Stimulated activated naive CD4-positive, alpha-beta T cell treated with Interleukin-2 at 50 U/mL for 16 hours (primary cell): Measurements from ENCODE around the gene COL5A1.

Experiments
- DNase-seq: peaks from one replicate; lab custom pipeline; 2025; lab: John Stamatoyannopoulos, UW

The COL5A1 gene

DNA sequence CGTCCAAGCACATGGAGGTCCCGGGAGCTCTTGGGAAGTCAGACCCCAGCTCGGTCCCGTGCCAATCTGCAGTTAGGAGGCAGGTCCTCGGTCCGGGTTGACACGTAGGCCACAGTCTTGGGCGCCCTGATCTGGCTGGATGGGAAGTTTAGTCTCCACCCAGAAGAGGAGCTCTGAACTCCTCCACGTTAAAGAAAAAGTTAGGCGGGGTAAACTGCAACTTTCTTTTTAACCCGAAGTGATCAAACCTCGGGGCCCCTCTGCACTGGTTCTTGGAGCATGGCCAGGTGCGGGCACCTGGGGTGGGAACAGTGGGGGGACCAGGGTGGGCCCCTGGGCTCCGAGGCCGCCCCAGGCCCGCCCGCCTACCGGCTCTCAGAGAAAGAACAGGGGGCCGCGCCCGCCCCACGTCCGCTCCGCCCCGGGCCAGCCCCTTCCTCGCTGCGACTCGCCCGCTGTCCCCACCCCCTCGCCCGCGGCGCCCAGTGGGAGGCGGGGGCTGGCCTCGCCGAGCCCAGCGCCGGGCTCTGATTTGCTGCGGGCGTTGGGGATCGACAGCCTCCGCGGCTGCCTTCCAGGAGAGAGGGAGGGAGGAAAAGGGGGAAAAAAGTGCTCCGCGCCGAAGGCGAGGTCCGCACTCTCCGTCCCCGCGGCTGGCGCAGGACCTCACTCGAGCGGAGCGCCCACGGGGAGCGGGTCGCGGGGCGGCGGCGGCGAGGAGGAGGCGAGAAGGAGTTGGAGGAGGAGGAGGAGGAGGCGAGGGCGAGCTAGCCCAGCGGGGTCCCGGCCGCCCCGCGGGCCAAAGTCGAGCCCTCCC, at the start of gene COL5A1:
Gene COL5A1, plus strand, starts transcription at position 631 of the 817 bp plus-strand sequence. CDS start 385 bp downstream, outside the sequence.
- DNase-seq, result peak; percentile 32

DNA sequence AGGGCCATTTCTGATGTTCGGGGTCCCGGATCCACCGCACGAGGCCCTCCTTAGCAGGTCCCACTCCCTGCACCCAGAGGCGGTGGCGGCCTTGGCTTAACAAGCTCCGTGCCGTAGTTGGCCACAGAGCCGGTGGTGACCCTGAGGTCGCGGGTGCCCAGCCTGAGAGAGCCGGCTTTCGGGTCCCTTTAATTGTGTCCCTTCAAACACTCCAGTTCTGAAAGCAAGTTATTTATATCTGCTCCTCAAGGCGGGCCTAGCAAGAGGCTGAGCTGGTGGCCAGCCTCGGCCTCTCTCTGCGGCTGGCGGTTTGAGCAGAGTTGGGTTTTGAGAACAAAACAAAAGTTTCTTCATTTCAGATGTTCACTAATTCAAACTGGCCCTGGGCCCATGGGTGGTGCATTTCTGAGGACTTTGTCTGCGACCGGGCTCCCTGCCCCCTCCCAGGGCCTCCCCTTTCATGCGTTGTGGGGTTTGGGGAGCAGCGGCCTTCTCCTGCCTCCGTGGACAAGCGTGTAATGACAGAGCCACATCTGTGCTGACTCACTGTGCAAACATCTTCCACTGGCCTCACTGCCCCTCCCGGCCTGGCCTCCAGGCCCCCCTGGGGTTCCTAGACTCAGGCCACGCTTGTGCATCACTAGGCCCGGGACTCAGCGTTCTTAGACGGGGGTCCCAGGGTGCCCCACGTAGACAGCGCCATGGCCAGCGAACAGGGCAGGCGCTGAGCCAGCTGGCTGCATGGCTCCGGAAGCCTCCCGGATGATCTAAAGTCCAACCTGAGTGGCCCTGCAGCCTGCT, 49.4 kb upstream of the COL5A1 start:
- DNase-seq, result no peak

DNA sequence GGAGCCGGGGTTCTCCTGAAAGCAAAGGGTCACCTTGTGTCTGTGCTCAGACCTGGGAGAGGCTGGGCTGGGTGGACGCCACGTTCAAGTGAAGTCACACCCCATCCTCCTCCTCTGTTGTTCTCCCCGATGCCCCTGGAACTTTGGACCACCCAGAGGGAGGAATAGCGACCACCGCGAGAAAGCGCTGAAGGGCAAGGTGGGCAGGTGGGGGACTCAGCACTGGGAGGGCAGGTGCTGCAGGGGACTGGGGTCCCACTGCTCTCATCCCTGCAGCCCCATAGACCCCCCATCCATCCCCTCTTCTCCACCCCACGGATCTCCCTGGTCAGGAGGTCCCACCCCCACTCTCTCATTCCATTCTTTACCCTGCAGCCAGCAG, 48.8 kb upstream of the COL5A1 start:
- DNase-seq, result no peak

DNA sequence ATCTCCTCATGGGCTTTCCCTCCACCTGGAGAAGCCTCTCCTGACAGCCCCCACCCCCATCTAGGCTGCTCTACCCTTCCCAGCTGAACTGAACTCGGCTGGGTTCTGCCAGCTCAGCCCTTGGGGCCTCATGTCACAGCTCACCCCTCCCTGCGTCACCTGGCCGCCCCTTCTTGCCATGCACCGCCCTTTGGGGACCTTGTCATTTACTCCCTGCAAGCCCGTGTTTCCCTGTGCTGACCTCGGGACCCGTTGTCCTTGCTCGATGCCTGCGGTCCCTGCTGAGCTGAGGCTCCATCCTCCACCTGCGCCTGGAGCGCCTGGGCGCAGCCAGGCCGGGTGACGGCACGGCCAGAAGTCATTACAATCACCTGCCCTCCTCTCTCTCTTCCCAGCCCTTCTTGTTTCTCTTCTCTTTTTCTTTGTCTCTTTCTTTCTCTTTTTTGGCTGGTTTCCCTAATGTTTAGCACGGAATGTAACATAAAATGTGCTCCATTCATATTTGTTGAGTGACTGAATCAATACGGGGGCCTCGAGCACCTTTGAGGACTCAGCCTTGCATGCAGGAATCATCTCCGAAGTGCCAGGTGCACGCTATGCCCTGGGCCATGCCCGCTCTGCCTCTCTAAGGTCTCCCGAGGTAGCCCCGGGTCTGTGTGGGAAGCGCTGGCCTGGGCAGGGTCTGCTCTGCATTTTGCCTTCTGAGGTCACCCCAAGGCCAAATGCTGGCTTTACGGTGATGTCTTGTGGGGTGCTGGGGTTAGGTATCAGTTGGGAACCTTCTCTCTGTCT, 48.1 kb upstream of the COL5A1 start:
- no peak for DNase-seq

DNA sequence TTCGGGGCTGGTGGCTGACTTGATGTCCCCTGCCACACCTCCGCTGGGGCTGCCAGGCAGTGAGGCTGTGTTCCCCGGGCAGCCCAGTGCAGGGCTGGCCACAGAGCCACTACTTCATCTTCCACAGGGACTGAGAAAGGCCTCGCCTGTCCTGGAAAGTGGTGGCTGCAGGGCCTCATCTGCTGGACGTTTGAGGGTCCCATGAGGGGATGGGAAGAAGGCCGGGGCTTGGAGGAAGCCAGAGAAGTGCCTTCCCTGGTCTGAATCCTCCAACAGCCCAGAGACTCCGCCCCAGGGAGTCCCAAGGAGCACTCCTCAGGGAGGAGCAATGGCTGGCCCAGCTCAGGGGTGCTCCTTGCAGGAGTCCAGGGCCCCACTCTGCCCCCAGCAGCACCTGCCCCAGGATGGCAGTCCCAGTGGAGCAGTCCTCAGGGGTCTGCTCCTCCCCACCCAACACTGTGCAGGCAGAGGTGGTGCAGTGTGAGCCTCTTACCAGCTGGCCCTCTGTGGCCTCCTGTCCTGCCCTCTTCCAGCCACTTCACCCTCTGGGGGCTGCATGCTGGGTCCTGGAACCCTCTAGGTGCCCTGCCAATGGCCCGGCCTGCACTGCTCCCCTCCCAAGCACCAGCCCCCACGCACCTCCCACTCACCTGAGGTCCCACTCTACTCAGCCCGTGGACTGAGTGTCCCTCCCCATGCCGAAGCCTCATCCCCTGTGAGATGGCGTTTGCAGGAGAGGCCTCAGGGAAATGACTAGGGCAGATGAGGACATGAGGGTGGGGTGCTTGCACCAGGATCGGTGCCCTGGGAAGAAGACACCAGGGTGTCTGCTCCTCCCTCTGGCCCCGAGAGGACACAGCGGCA, 47.3 kb upstream of the COL5A1 start:
- DNase-seq, result no peak

DNA sequence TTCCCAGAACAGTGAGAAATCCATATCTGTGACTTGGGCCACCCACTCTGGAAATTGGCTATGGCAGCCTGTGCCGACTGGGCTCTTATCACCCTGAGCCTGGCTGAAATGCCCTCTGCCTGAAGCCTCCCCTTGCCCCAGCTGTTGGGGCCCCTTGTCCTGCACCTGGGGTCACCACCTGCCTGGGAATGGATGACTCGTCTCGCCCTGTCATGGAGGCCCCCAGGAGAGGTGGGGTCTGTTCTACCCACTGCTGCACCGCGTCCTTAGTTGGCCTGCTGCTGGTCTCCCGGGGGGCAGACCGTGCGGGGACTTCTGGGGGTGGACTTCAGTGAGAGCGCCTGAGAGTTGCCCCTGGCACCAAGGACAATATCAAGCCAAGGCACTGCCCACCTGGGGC, 46.6 kb upstream of the COL5A1 start:
- DNase-seq, result no peak

DNA sequence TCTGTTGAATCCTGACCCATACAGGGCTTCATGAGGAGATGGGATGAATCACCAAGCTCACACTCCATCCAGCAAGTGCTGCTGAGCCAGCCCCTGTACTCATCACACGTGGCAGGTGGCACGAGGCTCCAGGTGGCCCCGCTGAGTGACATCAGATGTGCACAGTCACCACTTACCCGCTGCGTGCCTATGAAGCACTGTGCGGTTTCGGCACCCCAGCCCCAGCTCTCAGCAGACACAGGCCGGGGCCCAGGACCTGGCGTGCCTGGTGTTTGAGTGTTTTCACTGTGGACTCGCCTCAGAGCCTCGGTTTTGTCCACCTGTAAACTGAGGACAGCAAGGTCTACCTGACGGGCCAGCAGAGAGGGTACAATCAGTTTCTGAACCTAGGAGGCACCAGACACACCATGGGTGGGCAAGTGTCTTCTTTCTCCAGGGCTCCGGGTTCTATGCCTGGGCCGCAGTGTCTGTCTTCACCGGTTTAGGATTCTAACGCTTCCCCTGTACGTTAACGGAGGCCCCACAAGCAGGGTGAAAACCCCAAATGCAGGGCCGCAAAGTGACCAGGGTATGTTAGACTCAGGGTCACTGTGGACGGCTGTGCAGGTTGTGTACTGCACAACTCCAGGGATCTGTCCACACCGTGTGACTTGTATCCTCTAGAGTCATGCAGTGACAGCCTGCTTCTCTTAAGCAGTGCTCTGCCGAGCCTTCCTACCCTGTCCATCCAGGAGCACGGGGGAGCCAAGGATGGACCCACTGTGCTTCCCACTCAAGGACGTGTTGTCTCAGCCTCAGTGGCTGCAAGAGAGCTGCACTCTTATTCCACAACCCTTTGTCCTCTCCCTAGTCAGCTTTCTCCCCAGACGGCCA, 44.3 kb upstream of the COL5A1 start:
- no peak for DNase-seq

DNA sequence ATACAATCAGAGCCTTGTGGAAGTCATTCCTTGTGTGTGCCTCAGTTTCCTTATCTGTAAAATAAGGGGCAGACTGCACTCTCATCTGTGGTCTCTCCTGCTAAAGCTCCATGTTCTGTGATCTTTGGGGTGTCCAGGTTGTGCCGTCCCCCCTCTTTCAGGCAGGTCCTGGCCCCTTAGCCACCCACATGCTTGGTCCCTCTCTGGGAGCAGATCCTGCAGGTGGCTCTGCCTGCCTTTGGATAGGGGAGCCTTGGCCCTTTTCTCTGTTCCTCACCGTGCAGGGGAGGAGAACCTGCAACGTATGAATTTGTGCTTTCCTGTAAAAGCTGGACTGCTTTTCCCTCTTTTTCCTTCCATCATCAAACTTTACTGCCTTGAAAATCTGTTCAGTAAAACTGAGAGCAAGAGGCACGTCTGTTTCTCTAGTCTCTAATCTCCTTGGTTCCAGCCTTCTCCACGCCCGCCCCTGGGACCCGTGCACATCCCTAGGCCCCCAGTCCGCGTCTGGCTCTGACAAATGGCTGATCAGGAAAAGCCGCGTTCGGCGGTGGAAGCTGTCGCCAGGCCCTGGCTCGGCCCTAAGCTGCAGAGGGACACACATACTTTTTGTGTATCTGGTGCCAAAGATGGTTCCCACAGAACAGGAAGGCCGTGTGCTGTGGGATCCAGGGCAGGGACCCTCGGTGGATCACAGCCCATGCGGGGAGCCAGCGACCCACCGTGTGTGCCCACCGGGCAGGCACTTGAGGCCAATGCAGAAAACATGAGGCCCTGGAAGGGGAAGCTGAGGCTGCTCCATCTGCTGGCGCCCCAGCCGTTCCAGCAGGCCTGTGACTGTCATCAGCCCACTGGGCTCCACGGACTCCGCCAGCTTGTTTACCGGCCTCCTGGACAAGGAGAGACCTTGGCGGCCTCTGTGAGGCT, 43.4 kb upstream of the COL5A1 start:
- DNase-seq, result no peak

DNA sequence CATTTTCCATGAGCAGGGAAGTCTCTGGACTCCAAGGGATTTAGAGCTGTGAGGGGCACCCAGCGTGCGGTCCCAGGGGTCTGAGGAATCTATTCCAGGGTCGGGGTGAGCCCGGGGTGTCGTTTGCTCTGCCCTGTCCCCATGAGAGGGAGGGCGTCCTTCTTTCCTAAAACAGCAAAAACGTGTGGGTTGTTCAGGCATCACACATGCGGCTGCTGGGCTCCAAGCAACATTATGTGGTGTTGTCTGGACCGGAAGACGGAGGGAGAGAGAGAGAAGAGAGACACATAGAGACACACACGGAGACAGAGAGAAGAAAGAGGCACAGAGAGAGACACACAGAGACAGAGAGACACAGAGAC, 42.7 kb upstream of the COL5A1 start:
- no peak for DNase-seq

DNA sequence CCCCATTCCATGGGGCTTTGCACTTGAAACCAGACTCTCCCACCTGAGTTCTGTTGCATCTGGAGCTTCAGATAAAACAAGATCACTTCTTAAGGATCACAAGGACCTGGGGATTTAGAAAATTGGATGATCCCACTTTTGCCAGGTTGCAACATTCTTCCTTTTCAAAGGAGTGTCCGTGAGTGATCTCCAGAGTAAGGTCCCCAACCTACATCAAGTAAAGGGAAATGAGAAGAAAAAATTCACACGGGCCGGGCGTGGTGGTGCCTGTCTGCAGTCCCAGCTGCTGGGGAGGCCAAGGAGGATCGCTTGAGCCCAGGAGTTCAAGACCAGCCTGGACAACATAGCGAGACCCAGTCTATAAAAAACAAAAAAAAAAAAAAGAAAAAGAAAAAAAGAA, 41.2 kb upstream of the COL5A1 start:
- DNase-seq, result no peak

DNA sequence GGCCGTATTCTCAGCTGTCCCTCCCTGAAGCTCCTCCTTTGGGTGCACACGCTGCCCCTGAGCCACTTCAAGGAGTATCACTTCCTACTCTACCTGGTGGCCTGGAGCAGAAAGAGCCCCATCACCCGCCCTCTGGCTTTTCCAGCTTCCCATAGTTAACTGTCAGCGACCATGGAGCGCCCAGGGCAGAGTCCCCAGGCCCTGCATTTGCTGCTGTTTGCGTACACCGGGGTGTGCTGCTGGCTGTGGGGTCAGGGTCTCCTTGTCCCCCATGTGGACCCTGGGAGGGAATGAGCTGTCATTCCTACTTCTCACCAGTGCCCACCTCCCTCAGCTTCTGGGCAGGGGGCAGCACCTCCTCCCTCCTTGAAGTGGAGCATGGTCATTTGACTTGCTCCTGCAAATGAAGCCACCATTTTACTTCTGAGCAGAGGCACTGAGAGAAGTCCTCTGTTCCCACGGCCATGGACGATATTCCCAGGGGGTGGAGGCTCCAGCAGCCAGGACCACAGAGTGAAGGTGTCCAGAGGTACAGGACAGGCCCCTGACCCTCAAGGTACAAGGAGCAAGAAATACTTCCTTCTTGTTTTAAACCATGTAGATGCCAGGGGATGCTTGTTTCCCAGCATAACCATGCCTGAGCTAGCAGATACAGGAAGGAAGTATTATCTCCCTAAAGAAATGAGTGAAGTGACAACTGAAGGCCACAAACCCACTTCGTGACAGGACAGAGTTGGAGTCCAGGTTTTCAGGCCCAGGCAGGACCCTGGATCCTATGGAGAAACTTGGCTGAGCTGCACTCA, 40.6 kb upstream of the COL5A1 start:
- no peak for DNase-seq

DNA sequence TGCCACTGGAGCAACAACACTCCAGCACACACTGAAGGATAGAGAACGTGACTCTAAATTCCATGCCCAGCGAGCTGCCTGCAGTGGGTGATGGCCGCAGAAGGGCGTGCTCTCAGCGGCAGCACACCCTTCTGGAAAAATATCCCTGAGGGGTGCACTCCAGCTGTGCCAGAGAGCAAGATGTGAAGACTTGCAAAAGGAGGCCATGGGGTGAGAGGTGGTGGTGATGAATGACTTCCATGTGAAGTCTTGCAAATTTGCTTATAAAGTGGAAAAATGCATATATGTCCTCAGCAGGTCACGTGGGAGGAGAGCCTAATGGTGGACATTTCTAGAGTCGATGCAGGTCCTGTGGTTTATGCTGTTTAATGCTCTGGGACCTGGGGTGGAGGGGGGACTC, 39.8 kb upstream of the COL5A1 start:
- DNase-seq, result no peak

DNA sequence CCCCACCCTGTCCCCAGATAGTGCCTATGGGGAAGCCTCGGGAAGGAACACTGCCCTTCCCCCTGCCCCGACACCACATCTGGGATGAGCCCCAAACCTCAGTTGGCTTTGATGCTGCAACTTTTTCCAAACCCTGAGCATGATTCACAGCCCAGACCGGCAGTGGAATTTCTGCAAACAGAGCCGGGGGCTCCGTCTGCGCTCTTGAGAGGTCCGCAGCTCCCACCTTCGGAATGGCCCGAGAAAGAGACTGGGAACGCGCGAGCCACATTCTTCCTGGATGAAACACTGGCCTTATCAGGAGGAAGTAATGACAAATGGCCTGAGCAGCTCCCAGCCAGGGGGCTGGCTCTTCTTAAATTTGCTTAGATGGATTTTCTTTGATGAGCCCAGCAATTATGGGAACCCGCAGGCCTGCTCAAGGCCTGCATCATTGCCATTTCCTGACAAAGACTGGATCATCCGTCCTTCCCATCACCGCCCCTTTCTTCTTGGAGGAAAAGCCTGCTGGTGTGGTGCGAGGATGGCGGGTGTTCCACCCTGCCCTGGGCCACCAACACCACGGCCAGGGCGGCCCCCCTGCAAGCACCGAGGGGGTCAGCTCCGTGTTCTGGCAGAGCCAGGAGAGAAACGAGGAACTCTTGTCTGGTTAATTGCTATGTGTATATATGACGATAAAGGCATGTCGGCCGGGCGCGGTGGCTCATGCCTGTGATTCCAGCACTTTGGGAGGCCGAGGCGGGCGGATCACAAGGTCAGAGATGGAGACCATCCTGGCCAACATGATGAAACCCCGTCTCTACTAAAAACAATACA, 38.8 kb upstream of the COL5A1 start:
- no peak for DNase-seq

DNA sequence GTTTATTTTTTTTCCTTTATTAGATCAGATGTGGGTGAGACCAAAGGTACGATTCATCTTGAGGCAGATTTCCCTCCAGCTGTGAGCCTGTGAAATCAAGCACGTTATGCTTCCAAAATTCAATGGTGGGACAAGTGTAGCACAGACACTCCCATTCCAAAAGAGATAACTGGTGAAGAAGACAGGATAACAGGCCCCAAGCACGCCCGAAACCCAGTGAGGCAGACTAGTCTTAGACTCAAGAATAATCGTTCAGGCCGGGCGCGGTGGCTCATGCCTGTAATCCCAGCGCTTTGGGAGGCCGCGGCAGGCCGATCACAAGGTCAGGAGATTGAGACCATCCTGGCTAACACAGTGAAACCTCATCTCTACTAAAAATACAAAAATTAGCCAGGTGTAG, 36.8 kb upstream of the COL5A1 start:
- DNase-seq, result no peak

DNA sequence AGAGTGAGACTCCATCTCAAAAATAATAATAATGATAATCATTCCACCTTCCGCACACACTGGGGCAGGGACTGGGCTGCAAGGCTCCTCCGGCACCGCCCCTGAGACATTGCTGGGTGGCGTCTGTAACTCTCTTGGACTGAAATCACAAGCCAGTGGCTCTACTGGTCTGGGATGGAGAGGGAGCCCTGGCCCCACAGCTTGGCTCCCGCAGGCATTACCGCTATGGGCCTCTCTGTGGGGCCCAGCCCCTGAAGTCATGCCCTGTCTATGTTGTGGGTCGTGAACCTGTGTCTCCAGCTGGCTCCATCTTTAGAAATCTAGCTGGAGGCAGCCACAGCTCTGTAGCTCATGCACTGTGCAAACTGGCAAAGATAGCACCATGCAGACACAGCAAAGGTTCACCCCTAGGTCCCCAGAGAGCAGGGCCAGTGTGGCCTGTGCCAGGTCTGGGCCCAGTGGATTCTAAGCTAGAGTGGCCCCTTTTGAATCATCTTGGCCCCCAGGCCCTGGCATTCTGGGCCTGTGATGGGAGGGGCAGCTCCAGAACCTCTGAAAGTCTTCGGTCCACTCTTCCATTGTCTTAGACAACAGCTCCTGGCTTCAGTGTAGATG, 36.1 kb upstream of the COL5A1 start:
- no peak for DNase-seq

DNA sequence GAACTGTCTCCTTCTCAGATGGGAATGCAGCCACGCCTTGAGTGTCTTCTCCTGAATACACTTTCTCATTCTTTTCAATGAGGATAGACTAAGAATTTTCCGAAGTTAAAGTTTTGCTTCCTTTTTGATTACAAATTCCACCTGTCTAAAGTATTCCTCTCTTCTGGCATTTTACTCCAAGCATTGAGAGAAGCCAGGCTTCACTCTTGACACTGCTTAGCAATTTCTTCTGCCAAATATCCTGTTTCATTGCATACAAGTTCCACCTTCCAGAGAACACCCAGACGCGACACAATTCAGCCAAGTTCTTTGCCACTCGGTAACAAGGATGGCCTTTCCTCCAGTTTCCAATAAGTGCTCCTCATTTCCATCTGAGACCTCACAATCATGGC, 35.6 kb upstream of the COL5A1 start:
- DNase-seq, result no peak

DNA sequence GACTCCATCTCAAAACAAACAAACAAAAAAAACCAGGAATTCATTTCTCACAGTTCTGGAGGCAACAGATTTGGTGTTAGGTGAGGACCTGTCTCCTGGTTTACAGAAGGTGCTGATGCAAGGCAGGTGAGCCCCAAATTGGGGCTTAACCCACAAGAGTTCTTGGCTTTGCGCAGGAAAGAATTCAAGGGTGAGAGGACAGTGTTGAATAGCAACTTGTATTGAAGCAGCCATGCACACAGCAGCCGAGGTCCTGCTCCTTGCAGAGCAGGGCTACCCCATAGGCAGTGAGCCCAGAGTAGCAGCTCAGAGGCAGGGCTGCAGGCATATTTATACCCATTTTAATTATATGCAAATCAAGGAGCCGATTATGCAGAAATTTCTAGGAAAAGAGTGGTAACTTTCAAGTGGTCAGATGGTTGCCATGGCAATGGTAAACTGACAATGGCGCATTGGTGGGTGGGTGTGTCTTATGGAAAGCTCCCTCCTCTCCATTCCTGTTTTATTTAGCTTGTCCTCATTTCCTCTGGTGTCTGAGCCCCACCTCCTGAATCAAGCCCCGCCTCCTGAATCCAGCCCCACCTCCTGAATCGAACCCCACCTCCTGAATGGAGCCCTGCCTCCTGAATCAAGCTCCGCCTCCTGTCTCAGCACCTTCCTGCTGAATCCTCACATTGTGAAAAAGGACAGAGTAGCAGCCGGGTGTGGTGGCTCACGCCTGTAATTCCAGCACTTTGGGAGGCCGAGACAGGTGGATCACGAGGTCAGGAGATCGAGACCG, 34.5 kb upstream of the COL5A1 start:
- no peak for DNase-seq
